ENCODE results near the gene LLCFC1. TPM values are rescaled to one million over a fixed set of nuclear protein-coding genes. Genes with fewer than 3 reads are reported as not detected.

Gene LLCFC1
- total and polyA plus RNA-seq, 2 of the 8 experiments (the other 6 are each of a cell fraction or from before 2014, with no cell fraction given), result not detected

GRCh38 chr7:142905759-142906158, 33.5 kb upstream of the LLCFC1 start:
- no peak overlapping the region for H3K4me3 ChIP-seq (ENCODE audit: extremely low read depth in 1 of 4, insufficient read depth in 2 of 4, low read depth in 3 of 4, low read length in 4 of 4)
- POLR2A ChIA-PET (ENCODE audit: partially characterized antibody), result no interaction called here

More at GRCh38 chr7:142905759-142906158, 33.5 kb upstream of the LLCFC1 start:
- H3K79me2 ChIP-seq (ENCODE audit: control insufficient read depth in 1 of 2, insufficient read depth in 2 of 2, low read length in 2 of 2), result no peaks in the 10 kb centered on the region
- no peak overlapping the region for H3K56ac ChIP-seq (replicated peaks; ENCODE audit: insufficient read length, low read depth, low read length)
- H3K9me3 ChIP-seq (ENCODE audit: insufficient read depth in 2 of 2, low read depth in 1 of 2, low read length in 1 of 2), result peaks cover 26 to 31% of the 10 kb centered on the region in 2 experiments
- H2BK120ac ChIP-seq (replicated peaks; ENCODE audit: low read depth, low read length), result no peak overlapping the region
- no peaks in the 10 kb centered on the region for H4K20me1 ChIP-seq (replicated peaks in 1 of 2; ENCODE audit: control insufficient read depth in 1 of 2, insufficient read depth in 2 of 2, low read length in 2 of 2)
- H3K14ac ChIP-seq (ENCODE audit: insufficient read length), result no peak overlapping the region
- DNase-seq (ENCODE audit: low read depth in 1 of 2, low spot score in 2 of 2), result no peak
- no peak overlapping the region for H3K4ac ChIP-seq (replicated peaks; ENCODE audit: insufficient read length, low read depth, low read length)
- no peak overlapping the region for H2BK12ac ChIP-seq (ENCODE audit: low read depth, low read length)
- no peak overlapping the region for H2BK20ac ChIP-seq (ENCODE audit: low read length)
- H3K4me2 ChIP-seq (ENCODE audit: insufficient read depth in 1 of 2, low read depth in 2 of 2, low read length in 2 of 2), result no peak overlapping the region
- no peak overlapping the region for H3K9ac ChIP-seq (replicated peaks in 1 of 4; ENCODE audit: extremely low read depth in 1 of 4, low read depth in 3 of 4, low read length in 3 of 4)
- no peaks in the 10 kb centered on the region for H3K36me3 ChIP-seq (ENCODE audit: control insufficient read depth in 2 of 4, insufficient read depth in 4 of 4, low read length in 3 of 4)
- H2AFZ ChIP-seq (ENCODE audit: low read length), result no peak overlapping the region
- no peaks in the 10 kb centered on the region for H3K23me2 ChIP-seq (ENCODE audit: low read depth, low read length)
- no peak overlapping the region for H4K91ac ChIP-seq (replicated peaks; ENCODE audit: insufficient read length, low read length)
- no peak overlapping the region for H3K23ac ChIP-seq (ENCODE audit: insufficient read length)
- no peak for TF ChIP-seq MAFK (IDR thresholded peaks at IDR 0.05; ENCODE audit: low read depth, low read length)
- FAIRE-seq, result no peak
- no peak overlapping the region for H3K27ac ChIP-seq (ENCODE audit: low read depth, low read length)
- H2BK15ac ChIP-seq (ENCODE audit: low read length), result no peak overlapping the region
- 75% methylated on average over 2 of the region's 2 CpGs; no CpG with 5 or more reads in 1 of the 2 experiments for WGBS, 2 experiments (ENCODE audit: extremely low coverage in 1 of 2, insufficient coverage in 1 of 2, insufficient read length in 1 of 2, insufficient replicate concordance in 2 of 2, low coverage in 1 of 2, low lambda C conversion rate in 2 of 2, missing lambda C conversion rate in 1 of 2)
- H3K79me1 ChIP-seq (ENCODE audit: low read depth, low read length), result no peaks in the 10 kb centered on the region
- H3K4me1 ChIP-seq (replicated peaks in 1 of 4; ENCODE audit: control insufficient read depth in 3 of 4, insufficient read depth in 4 of 4, low read length in 3 of 4), result no peaks in the 10 kb centered on the region
- no peak overlapping the region for H4K8ac ChIP-seq (ENCODE audit: extremely low read depth, insufficient read depth, low read length)
- H2AK5ac ChIP-seq (ENCODE audit: low read depth, low read length), result no peak overlapping the region
- no peak overlapping the region for H4K5ac ChIP-seq (ENCODE audit: insufficient read length, low read depth, low read length)
- CTCF ChIA-PET (ENCODE audit: partially characterized antibody), result no interaction called here
- no peak overlapping the region for H2BK5ac ChIP-seq (ENCODE audit: low read depth, low read length)
- no peak overlapping the region for H3K18ac ChIP-seq (ENCODE audit: extremely low read depth, low read length)
- no peaks in the 10 kb centered on the region for H3K27me3 ChIP-seq (replicated peaks in 1 of 4; ENCODE audit: control insufficient read depth in 3 of 4, extremely low read depth in 1 of 4, insufficient read depth in 3 of 4, low read length in 3 of 4)
